WTC11 (cell line): ENCODE results near the gene PCBP3. TPM values are rescaled to one million over a fixed set of nuclear protein-coding genes. Genes with fewer than 3 reads are reported as not detected.

Experiments used
- ATAC-seq: fragments of 200-7000 bp; cut with Tn5 transposase; 2 replicates; pipeline ENCODE4 v1.10.0; 2021; ENCODE audit warnings: mild to moderate bottlenecking, moderate library complexity
- CTCF ChIA-PET: fragments of 300-600 bp; sonication (Branson Sonifier 250); formaldehyde crosslinking; loops from one replicate; lab custom pipeline; 2021; ENCODE audit warnings: antibody characterized with exemption; lab: Charles Lee
- POLR2A ChIA-PET: fragments of 350-600 bp; sonication (Branson Sonifier 250); formaldehyde crosslinking; loops from one replicate; lab custom pipeline; 2021; ENCODE audit warnings: antibody characterized with exemption; lab: Charles Lee
- DNase-seq: peaks from one replicate; pipeline ENCODE4 v3.0.0; 2021; ENCODE audit warnings: low spot score
- H3K27ac Mint-ChIP-seq: 2 replicates; pipeline ENCODE4 v1.8.0; 2021; ENCODE audit warnings: mixed read lengths
- H3K27me3 Mint-ChIP-seq: 2 replicates; pipeline ENCODE4 v1.8.0; 2021; ENCODE audit warnings: low read depth, mild to moderate bottlenecking, moderate library complexity, mixed read lengths
- H3K36me3 Mint-ChIP-seq: 2 replicates; pipeline ENCODE4 v1.8.0; 2021; ENCODE audit warnings: mixed read lengths
- H3K4me1 Mint-ChIP-seq: 2 replicates; pipeline ENCODE4 v1.8.0; 2022; ENCODE audit warnings: mixed read lengths
- H3K4me3 Mint-ChIP-seq: 2 replicates; pipeline ENCODE4 v1.8.0; 2021; ENCODE audit warnings: mild to moderate bottlenecking, moderate library complexity, mixed read lengths
- H3K9me3 Mint-ChIP-seq: 2 replicates; pipeline ENCODE4 v1.8.0; 2021; ENCODE audit warnings: mixed read lengths
- CBFB ChIP-seq: sonication (generic); formaldehyde crosslinking; IDR thresholded peaks from 2 replicates; pipeline ENCODE4 v1.8.1; 2022; ENCODE audit warnings: mild to moderate bottlenecking, low read depth, missing genetic modification reagents
- GABPB1 ChIP-seq: sonication (generic); formaldehyde crosslinking; IDR thresholded peaks from 2 replicates; pipeline ENCODE4 v1.8.1; 2023; ENCODE audit warnings: mild to moderate bottlenecking, missing genetic modification reagents
- GTF2I ChIP-seq: fragments of 250-450 bp; sonication (Bioruptor Pico); conservative IDR thresholded peaks from 2 replicates; pipeline ENCODE4 v1.4.0; 2021; ENCODE audit warnings: mild to moderate bottlenecking
- HMGA2 ChIP-seq: fragments of 250-450 bp; sonication (Bioruptor Pico); IDR thresholded peaks from 2 replicates; pipeline ENCODE4 v1.4.0; 2021; ENCODE audit warnings: mild to moderate bottlenecking, moderate library complexity
- MXD4 ChIP-seq: fragments of 250-450 bp; sonication (Bioruptor Pico); IDR thresholded peaks from 2 replicates; pipeline ENCODE4 v1.8.0; 2021; ENCODE audit warnings: mild to moderate bottlenecking, moderate library complexity, borderline replicate concordance
- NFYB ChIP-seq: sonication (generic); formaldehyde crosslinking; conservative IDR thresholded peaks from 2 replicates; pipeline ENCODE4 v1.8.0; 2022; ENCODE audit warnings: low read depth, missing genetic modification reagents
- SMAD3 ChIP-seq: sonication (generic); formaldehyde crosslinking; IDR thresholded peaks from 2 replicates; pipeline ENCODE4 v1.8.0; 2022; ENCODE audit warnings: missing genetic modification reagents, mild to moderate bottlenecking, borderline replicate concordance
- SOX15 ChIP-seq: fragments of 250-450 bp; sonication (Bioruptor Pico); IDR thresholded peaks from 2 replicates; pipeline ENCODE4 v1.9.0; 2021; ENCODE audit warnings: mild to moderate bottlenecking
- ZNF121 ChIP-seq: sonication (generic); formaldehyde crosslinking; IDR thresholded peaks from 2 replicates; pipeline ENCODE4 v1.8.0; 2023; ENCODE audit warnings: missing genetic modification reagents
- ZNF423 ChIP-seq: fragments of 250-450 bp; sonication (Bioruptor Pico); IDR thresholded peaks from 2 replicates; pipeline ENCODE4 v2.1.2; 2022; ENCODE audit warnings: mild to moderate bottlenecking, moderate library complexity
- total RNA-seq: library from RNA; stranded (reverse); gene quantifications from 3 replicates; pipeline ENCODE4 v1.2.3, GENCODE V29; 2021
- TF ChIP-seq, protein P1 (sequence below): sonication (generic); formaldehyde crosslinking; IDR thresholded peaks from 2 replicates; pipeline ENCODE4 v1.8.1; 2023; ENCODE audit warnings: mild to moderate bottlenecking, moderate library complexity, missing genetic modification reagents
- TF ChIP-seq, protein P2 (sequence below): sonication (generic); formaldehyde crosslinking; IDR thresholded peaks from 2 replicates; pipeline ENCODE4 v1.8.0; 2022; ENCODE audit warnings: mild to moderate bottlenecking, missing genetic modification reagents
- TF ChIP-seq, protein P3 (sequence below): sonication (generic); formaldehyde crosslinking; IDR thresholded peaks from 2 replicates; pipeline ENCODE4 v1.8.1; 2023; ENCODE audit warnings: mild to moderate bottlenecking, missing genetic modification reagents, borderline replicate concordance
- TF ChIP-seq, protein P4 (sequence below): fragments of 250-450 bp; sonication (Bioruptor Pico); IDR thresholded peaks from 2 replicates; pipeline ENCODE4 v1.9.0; 2021; ENCODE audit warnings: mild to moderate bottlenecking
- TF ChIP-seq, protein P5 (sequence below): sonication (generic); formaldehyde crosslinking; IDR thresholded peaks from 2 replicates; pipeline ENCODE4 v1.8.0; 2023; ENCODE audit warnings: missing genetic modification reagents
- TF ChIP-seq, protein P6 (sequence below): fragments of 250-450 bp; sonication (Bioruptor Pico); conservative IDR thresholded peaks from 2 replicates; pipeline ENCODE4 v1.9.0; 2021; ENCODE audit warnings: mild to moderate bottlenecking
- TF ChIP-seq, protein P7 (sequence below): fragments of 250-450 bp; sonication (Bioruptor Pico); IDR thresholded peaks from 2 replicates; pipeline ENCODE4 v1.9.0; 2021; ENCODE audit warnings: moderate library complexity, mild to moderate bottlenecking, inconsistent platforms, borderline replicate concordance

The PCBP3 gene
- total RNA-seq, 1 experiment from 2014 or later, result 8.5 TPM

DNA sequence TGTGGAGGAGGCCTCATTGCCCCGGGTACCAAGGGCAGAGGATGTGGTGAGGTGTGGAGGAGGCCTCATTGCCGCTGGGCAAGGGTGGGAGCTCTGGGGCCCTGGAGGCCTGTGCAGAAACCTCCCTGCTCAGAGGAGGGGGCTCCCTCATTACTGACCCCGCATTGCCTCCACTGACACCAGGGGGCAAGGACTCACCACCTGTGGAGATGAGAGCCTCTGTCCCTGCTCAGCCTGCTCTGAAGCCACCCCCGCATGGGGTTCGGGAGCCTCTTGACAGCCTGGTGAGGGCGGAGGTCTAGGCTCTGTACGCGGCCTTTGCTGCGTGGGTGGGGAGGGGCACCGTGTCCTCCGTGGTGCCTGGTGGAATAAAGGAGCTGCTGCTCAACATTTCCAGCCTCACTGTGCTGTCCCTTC lies 243.1 kb downstream of the PCBP3 start:
- H3K36me3 Mint-ChIP-seq, result no peaks in the 10 kb centered on the region

DNA sequence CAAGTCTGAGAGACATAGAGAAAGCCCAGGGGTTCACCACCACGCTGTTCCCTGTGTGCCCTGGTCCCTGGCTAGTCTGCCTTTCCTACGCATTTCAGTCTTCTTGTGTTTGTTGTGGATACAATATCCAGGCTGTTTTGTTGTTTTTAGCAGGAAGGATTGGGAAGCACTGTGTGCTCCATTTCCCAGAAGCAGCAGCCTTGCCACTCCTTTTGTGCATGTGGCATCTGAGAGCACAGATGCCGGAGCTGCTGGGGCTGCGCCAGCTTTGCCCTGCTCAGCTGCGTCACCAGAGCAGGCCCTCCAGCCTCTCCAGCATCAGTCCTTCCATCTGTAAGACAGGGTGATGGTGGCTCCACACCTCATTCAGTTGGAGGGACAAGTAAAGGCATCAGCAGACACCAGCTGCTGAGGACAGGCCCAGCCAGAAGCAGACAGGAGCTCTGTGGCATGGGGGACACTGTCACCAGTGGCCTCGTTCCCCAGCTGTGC lies 243.6 kb downstream of the PCBP3 start:
- H3K36me3 Mint-ChIP-seq, result no peaks in the 10 kb centered on the region
- no peak for DNase-seq
- no peaks in the 10 kb centered on the region; the same call in none of the 2 replicates for H3K27me3 Mint-ChIP-seq
- H3K27ac Mint-ChIP-seq, result no peak overlapping the region
- no peak overlapping the region for H3K4me3 Mint-ChIP-seq
- no peaks in the 10 kb centered on the region for H3K4me1 Mint-ChIP-seq
- no peak for ATAC-seq
- H3K9me3 Mint-ChIP-seq, result no peaks in the 10 kb centered on the region
- CTCF ChIA-PET, result interaction anchor here (0.7 to 2.0 kb wide), 3 partner anchors 32 to 344 kb away, joined by 3 to 7 read pairs (median 4); no protein-coding TSS in a partner anchor
- POLR2A ChIA-PET, result no interaction called here
- TF ChIP-seq NFYB (CRISPR knock-in tag), result no peak
- no peak for TF ChIP-seq SMAD3
- no peak for TF ChIP-seq GTF2I (CRISPR knock-in tag)
- TF ChIP-seq, protein P1, sequence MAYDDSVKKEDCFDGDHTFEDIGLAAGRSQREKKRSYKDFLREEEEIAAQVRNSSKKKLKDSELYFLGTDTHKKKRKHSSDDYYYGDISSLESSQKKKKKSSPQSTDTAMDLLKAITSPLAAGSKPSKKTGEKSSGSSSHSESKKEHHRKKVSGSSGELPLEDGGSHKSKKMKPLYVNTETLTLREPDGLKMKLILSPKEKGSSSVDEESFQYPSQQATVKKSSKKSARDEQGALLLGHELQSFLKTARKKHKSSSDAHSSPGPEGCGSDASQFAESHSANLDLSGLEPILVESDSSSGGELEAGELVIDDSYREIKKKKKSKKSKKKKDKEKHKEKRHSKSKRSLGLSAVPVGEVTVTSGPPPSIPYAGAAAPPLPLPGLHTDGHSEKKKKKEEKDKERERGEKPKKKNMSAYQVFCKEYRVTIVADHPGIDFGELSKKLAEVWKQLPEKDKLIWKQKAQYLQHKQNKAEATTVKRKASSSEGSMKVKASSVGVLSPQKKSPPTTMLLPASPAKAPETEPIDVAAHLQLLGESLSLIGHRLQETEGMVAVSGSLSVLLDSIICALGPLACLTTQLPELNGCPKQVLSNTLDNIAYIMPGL (CRISPR knock-in tag), result no peak
- no peak for TF ChIP-seq HMGA2
- TF ChIP-seq SOX15 (CRISPR knock-in tag), result no peak
- TF ChIP-seq ZNF423 (CRISPR knock-in tag), result no peak
- TF ChIP-seq, protein P2, sequence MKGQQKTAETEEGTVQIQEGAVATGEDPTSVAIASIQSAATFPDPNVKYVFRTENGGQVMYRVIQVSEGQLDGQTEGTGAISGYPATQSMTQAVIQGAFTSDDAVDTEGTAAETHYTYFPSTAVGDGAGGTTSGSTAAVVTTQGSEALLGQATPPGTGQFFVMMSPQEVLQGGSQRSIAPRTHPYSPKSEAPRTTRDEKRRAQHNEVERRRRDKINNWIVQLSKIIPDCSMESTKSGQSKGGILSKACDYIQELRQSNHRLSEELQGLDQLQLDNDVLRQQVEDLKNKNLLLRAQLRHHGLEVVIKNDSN (CRISPR knock-in tag), result no peak
- TF ChIP-seq, protein P3, sequence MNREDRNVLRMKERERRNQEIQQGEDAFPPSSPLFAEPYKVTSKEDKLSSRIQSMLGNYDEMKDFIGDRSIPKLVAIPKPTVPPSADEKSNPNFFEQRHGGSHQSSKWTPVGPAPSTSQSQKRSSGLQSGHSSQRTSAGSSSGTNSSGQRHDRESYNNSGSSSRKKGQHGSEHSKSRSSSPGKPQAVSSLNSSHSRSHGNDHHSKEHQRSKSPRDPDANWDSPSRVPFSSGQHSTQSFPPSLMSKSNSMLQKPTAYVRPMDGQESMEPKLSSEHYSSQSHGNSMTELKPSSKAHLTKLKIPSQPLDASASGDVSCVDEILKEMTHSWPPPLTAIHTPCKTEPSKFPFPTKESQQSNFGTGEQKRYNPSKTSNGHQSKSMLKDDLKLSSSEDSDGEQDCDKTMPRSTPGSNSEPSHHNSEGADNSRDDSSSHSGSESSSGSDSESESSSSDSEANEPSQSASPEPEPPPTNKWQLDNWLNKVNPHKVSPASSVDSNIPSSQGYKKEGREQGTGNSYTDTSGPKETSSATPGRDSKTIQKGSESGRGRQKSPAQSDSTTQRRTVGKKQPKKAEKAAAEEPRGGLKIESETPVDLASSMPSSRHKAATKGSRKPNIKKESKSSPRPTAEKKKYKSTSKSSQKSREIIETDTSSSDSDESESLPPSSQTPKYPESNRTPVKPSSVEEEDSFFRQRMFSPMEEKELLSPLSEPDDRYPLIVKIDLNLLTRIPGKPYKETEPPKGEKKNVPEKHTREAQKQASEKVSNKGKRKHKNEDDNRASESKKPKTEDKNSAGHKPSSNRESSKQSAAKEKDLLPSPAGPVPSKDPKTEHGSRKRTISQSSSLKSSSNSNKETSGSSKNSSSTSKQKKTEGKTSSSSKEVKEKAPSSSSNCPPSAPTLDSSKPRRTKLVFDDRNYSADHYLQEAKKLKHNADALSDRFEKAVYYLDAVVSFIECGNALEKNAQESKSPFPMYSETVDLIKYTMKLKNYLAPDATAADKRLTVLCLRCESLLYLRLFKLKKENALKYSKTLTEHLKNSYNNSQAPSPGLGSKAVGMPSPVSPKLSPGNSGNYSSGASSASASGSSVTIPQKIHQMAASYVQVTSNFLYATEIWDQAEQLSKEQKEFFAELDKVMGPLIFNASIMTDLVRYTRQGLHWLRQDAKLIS, result no peak
- TF ChIP-seq, protein P4, sequence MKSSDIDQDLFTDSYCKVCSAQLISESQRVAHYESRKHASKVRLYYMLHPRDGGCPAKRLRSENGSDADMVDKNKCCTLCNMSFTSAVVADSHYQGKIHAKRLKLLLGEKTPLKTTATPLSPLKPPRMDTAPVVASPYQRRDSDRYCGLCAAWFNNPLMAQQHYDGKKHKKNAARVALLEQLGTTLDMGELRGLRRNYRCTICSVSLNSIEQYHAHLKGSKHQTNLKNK (CRISPR knock-in tag), result no peak
- no peak for TF ChIP-seq GABPB1 (CRISPR knock-in tag)
- TF ChIP-seq, protein P5, sequence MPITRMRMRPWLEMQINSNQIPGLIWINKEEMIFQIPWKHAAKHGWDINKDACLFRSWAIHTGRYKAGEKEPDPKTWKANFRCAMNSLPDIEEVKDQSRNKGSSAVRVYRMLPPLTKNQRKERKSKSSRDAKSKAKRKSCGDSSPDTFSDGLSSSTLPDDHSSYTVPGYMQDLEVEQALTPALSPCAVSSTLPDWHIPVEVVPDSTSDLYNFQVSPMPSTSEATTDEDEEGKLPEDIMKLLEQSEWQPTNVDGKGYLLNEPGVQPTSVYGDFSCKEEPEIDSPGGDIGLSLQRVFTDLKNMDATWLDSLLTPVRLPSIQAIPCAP (CRISPR knock-in tag), result no peak

More for the DNA sequence above, 243.1 kb downstream of the PCBP3 start:
- no peak for TF ChIP-seq SMAD3
- TF ChIP-seq CBFB (CRISPR knock-in tag), result no peak
- TF ChIP-seq ZNF121 (CRISPR knock-in tag), result no peak
- TF ChIP-seq MXD4 (CRISPR knock-in tag), result no peak
- TF ChIP-seq, protein P6, sequence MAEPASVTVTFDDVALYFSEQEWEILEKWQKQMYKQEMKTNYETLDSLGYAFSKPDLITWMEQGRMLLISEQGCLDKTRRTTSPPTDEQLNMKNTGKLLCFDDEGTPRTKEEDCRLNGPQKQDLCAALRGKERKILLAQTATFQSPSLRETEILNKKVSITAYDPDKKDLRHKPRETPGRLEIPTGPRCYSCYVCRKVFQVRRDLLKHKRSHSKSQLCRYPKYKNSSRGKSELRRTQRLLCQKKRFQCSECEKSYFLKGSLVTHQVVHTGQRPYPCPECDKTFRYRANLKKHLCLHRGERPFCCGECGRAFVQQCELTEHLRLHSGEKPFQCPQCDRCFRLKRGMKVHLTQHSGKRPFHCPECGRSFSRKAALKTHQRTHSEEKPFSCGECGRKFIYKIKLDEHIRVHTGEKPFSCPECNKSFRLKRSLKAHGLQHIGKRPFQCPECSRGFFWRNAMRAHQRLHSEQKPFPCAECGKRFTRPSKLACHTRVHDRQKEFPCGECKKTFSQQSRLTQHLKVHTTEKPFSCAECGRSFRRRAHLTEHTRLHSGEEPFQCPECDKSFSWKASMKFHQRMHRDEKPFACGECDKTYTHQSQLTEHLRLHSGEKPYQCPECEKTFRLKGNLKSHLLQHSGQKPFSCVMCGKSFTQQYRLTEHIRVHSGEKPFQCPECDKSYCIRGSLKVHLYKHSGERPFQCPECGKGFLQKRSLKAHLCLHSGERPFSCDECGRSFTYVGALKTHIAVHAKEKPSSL (CRISPR knock-in tag), result no peak
- TF ChIP-seq, protein P7, sequence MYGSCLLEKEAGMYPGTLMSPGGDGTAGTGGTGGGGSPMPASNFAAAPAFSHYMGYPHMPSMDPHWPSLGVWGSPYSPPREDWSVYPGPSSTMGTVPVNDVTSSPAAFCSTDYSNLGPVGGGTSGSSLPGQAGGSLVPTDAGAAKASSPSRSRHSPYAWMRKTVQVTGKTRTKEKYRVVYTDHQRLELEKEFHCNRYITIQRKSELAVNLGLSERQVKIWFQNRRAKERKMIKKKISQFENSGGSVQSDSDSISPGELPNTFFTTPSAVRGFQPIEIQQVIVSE, result no peak
- no peak for TF ChIP-seq GABPB1 (CRISPR knock-in tag)
- DNase-seq (no peak), ATAC-seq (no peak)
- ChIA-PET POLR2A (no interaction called here), CTCF (interaction anchor here (2.0 kb wide), 1 partner anchor 32 kb away, joined by 7 read pairs; no protein-coding TSS in a partner anchor)
- no peak overlapping the region for H3K27ac Mint-ChIP-seq
- no peak overlapping the region for H3K4me3 Mint-ChIP-seq
- H3K4me1 Mint-ChIP-seq, result no peaks in the 10 kb centered on the region
- no peaks in the 10 kb centered on the region for H3K9me3 Mint-ChIP-seq
- no peaks in the 10 kb centered on the region; the same call in none of the 2 replicates for H3K27me3 Mint-ChIP-seq
